NCI-H2171 (cell line): ENCODE data around the gene EXOC4.

Experiments
- DNase-seq: peaks from one replicate; lab custom pipeline; 2025; lab: John Stamatoyannopoulos, UW

EXOC4 gene

DNA sequence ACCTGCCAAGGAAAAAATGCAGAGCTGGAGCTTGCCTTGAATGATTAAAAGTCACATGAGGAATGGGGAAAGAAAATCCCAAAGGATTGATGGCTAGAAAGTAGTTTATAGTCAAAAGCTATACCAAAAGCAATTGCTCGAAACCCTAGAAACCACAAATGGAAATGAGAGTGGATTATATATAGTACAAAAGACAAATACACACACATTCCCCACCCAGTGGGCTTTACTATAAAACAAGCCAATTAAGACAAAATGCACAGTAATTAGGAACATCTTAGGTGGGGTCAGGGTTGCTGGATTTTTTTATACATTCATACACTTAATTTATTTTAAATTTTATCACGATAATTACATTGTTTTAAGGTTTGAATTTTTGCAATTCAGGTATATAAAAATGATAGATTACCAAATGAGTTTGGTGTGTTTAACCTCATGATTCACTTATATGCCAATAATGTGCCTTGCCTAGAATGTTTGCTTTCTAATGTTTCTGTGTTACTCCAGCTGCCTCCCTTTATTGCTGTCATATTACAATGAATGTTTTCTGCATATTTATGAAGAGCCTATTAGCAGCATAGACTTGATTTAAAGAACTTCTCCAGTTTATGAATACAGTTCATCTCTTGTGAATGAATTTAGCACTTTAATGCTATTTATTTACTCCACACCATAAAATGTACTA lies 421.3 kb downstream of the EXOC4 start:
- DNase-seq = no peak

- no peak for DNase-seq
Observed at GRCh38 chr7:133675510-133676218, 422.8 kb downstream of the EXOC4 start.

DNA sequence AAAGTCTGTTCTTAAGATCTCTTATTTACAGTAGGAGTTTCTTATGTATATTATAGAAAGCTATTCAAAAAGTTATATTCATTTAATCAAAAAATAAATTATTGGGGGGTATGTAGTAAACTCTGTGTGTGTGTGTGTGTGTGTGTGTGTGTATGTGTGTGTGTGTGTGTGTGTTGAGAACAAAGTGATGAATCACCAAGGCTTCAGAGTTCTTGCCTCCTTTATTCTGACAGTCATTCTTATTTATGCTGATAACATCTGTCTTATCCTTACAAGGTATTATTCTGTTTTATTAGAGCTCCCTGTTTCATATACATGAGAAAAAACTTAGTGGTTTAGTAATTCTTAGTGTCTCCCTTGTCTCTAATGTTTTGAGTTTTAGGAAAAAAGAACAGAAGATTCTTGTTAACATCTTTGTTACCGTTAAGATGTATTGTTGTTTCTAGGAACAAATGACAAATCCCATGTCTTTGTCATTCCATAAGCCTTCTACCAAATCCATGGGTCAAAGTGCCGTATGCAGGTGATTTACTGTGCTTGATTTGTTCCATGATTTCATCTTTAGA lies 424.0 kb downstream of the EXOC4 start:
- DNase-seq = no peak

DNA sequence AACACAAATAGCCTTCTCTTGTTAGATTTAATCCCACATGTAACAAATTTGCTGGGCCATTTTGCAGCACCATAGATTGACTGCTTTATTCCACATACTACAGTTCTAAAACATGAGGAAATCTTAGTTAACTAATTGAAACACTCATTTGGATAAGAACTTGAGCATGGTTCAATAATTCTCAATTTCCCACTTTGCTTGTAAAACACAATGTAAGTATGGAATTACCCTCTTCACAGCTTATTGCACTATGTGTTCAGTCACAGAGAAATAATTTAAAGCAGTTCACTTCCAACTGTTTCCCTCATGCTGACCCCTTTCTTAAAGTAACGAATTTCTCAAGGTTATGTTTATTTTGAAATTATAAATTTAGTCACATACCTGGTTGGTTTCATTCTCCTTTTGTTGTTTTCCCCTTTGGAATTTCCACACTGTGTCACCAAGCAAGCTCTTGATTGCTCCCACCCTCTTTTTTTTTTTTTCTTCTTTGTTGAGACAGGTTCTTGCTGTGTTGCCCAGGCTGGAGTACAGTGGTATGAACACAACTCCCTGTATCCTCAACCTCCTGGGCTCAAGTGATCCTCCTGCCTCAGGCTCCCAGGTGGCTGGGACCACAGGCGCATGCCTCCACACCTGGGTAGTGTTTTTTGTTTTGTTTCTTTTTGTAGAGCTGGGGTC lies 425.4 kb downstream of the EXOC4 start:
- DNase-seq = no peak

DNA sequence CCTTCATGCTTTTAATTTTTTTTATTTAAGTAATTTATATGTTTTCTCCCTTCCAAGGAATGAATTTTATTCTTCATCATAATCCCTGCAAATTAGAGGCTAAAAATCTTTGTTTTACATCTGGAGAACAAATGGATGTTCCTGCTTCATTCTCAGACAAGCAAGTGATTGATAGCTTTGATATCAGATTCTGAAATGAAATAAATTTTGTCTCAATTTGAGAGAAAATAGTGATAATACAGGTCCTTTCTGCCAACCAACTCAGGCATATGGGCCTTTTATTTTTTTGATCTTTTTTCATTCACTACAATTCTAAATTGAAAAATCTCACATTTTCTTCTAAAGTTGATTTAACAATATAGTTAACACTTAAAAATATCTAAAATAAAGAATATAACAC lies 427.1 kb downstream of the EXOC4 start:
- no peak for DNase-seq

DNA sequence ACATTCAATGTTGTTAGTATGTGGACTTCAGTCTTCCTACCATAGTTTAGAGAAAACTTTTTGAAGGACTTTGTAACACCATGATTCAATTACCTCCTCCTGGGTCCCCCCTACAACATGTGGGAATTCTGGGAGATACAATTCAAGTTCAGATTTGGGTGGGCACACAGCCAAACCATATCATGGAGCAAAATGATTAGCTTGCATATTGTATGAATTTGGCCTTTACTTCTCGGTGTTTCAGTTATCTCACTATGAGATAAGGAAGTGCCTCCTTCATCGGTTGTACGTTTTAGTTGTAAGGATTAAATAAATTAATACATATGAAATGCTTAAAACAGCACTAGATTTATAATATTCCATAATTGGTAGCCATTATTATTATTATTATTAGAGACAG lies 428.7 kb downstream of the EXOC4 start:
- DNase-seq = no peak

DNA sequence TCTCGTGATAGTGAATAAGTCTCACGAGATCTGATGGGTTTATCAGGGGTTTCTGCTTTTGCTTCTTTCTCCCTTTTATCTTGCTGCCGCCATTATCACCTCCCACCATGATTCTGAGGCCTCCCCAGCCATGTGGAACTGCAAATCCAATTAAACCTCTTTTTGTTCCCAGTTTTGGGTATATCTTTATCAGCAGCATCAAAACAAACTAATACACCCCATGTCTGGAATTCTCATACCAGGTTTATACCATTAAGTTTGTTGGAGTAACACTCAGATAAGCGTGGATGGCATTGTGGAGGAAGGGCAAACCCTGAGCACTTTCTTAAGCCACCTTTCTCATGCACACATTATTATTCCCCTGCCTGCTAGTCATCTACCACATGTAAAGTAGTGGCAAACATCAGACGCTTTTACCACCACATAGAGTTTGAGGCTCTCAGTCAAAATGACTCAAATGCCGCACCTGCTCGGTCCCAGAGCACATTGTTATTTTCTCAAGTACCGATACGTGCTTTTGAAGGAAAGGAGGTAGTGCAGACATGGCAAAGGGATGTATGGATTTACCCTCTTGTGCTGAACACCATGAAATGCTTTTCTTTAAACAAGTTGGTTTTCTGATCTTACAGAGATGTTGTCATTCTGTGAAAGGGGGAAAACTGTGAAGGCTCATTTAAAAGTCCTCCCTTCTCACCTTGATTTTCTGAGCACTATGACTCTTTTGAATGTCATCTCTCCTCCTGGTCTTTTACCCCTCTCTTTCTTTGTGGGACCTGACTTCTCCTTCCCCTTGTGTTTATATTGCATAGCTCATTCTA lies 429.7 kb downstream of the EXOC4 start:
- DNase-seq = no peak

GRCh38 chr7:133683182-133683454 lies 430.2 kb downstream of the EXOC4 start:
- DNase-seq = no peak

DNA sequence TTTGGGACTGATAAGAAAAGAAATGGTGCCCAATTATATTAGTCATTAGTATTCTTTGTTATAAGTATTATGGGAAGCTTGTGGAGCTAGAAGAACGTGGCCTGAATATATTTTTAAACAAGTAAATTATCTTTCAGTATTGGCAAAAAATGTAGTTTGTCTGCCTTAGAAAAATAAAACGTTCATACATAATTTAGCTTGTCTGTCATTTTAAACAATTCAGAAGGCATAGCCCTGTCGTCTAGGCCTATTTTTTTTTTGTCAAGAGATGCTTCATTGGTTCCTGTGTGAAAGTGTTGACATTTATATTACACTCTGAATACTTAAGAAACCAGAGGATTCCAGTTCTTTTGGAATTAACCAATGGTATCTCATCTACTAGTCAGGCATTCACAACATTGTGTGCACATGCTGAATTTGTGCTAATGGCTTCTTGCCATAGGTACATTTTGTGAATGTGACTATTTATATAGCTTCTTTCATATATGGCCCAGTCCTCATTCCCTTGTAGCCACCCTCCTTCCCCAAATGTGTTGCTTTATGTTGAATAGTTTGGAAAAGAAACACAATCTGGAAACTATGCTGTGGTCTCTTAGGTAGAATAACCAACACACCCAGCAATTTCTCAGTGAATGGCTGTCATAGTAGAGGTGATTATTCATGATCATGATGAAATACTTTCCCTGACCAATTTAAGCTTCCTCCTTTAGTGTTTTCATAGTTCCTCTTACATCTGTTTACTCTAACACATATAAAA lies 435.8 kb downstream of the EXOC4 start:
- DNase-seq = no peak

GRCh38 chr7:133690740-133691139 lies 437.9 kb downstream of the EXOC4 start:
- DNase-seq = no peak

DNA sequence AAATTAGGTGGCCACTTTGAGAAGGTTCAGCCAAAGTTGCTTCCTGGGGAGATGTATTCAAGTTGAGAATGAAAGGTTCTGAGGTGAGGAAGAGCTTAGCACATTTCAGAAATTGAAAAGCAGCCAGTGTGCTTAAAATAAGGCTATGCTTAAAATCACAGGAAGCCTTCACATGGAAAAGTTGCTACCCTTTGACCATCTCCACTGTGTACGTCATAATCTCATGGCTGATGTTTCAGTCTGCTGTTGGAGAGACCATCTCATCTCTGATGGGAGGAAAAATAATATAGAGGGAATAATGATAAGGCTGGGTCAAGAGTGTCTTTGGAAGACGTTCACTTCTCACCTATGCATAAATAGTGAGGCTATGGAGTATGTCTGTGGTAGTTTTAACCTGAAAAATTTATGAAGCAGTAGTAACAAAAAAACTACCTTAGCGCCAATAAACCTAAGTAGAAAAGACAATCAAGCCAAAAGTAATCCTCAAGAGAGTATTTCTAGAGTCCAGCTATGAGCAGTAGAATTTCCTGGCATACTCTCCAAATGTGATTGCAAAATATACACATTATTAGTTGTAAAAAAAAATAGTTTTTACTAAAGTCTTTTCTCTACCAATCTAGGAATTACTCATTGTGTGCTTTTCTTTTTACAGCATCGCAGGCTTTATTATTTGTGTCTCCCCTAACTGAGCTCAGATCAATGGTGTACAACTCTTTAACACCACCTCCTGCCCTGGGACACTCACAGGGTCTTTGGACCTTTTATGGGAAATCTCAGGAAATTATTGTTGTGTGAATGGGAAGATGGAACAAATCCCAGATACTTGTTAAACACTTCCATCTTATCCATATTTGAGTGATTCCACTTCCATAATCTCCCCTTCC lies 439.1 kb downstream of the EXOC4 start:
- DNase-seq = no peak

DNA sequence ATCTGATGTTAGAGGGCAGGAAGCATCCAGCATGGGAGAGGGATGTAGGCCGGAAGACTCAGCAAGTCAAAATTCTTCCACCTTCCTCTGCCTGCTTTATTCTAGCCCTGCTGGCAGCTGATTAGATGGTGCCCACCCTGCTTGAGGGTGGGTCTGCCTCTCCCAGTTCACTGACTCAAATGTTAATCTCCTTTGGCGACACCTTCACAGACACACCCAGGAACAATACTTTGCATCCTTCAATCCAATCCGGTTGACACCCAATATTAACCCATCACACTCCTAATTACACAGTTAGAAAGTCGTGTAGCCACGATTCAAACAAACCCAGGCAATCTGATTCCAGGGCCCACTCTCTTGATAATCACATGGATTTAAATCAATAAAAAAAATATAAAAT lies 440.4 kb downstream of the EXOC4 start:
- DNase-seq = no peak

DNA sequence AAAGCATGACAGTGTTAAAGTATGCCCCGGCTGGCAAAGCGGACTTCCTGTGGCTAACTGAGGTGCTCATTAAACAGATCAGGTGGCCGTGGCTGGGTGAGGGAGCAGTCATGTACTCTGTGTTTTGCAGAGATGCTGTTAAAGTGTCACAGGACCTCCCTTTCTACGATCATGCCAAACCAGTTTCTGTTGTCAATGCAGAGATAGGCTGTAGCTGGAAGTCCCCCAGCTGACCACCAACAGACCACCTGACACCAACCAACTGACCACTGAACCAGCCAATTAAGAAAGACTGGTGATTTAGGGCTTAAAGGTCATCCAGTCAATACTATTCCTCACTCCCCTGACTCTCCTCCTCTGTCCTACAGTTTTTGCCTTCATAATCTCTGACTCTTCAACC lies 443.2 kb downstream of the EXOC4 start:
- DNase-seq = no peak

DNA sequence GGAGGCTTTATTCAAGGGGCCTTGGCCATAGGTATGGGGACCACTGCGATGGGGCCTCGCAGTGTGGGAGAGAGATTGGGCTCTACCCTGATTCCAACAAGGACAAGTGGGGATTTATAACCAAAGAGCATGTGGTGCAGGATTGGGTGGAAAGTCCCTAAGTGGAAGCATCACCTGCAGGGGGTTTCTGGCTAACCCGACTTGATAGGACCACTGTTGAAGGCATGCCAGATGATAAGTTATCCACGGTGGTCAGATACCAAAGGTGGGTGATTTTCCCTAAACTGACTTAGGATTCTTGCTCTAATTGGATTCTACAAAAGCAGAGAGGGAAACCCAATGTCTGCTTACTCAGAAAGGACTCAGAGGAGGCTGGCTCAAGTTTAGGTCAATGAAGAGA lies 444.7 kb downstream of the EXOC4 start:
- DNase-seq = no peak

DNA sequence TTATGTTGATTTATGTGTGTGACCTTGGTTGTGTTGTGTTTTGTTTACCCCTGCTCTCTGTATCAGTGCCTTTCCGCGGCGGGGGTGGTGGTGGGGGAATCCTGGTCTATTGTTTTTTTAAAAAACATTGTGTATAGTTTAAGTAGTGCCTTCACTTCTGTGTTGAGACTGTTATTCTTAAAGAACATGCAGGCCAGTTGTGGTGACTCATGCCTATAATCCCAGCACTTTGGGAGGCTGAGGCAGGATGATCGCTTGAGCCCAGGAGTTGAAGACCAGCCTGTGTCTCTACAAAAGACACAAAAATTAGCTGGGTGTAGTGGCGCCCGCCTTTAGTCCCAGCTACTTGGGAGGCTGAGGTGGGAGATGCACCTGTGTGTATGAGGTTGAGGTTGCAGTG lies 445.2 kb downstream of the EXOC4 start:
- no peak for DNase-seq

- no peak for DNase-seq
Observed at GRCh38 chr7:133699386-133699785, 446.5 kb downstream of the EXOC4 start.

GRCh38 chr7:133702078-133702477 lies 449.2 kb downstream of the EXOC4 start:
- DNase-seq = no peak

GRCh38 chr7:133702960-133703359 lies 450.1 kb downstream of the EXOC4 start:
- no peak for DNase-seq

DNA sequence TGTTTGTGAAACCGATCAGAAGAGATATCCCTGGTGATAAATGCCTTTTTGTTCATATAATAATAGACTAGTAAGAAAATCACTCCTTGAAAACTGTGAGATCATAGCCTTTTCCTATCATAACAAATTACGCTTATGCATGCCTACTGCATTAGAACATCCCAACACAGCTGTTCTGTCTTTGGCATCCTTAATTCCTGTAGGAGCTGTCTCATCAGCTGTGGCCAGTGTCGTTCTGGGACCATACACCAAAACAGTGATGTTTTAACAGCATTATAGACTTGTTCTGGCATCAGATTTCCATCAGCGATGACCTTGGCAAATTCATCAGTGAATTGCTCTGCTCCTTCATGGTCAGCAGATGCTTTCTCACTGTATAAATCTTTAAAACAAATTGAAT lies 450.7 kb downstream of the EXOC4 start:
- DNase-seq = no peak

DNA sequence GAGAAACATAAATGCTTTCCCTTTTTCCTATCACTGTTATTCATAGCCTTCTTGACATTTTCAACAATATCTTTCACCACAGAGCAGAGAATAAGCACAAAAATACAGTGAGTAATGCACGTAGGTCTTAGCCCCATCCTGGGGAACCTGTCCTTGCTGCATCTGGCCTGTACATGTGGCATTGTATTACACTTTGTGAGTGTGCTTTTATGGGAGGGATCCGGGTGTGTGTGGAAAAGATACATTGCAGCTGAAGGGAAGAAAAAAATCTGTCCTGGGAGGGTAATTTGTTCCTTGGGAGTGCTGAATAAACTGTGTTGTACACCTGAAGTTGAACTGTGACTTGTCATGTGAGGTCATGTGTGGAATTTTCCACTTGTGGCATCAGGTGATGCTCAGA lies 451.6 kb downstream of the EXOC4 start:
- DNase-seq = no peak

GRCh38 chr7:133705596-133705995 lies 452.7 kb downstream of the EXOC4 start:
- DNase-seq = no peak
